Activated CD8-positive, alpha-beta memory T cell treated with anti-CD3 and anti-CD28 coated beads, Interleukin-2, amount 50 U/mL, for 24 hours (primary cell): ENCODE data around the gene TMEM52.

ENCODE experiments used
- DNase-seq: peaks from one replicate; pipeline ENCODE4 v3.0.0-alpha.2; 2020; ENCODE audit errors: extremely low read depth

The TMEM52 gene

GRCh38 chr1:1926886-1927660 is 8.0 kb upstream of the TMEM52 start:
- no peak for DNase-seq

- no peak for DNase-seq
Measured at GRCh38 chr1:1926346-1926811, 7.3 kb upstream of the TMEM52 start.

- no peak for DNase-seq
Measured at GRCh38 chr1:1925437-1926345, 6.6 kb upstream of the TMEM52 start.

- DNase-seq: no peak
Measured at GRCh38 chr1:1924849-1925248, 5.8 kb upstream of the TMEM52 start.

- DNase-seq: no peak
Measured at GRCh38 chr1:1924386-1924785, 5.3 kb upstream of the TMEM52 start.

GRCh38 chr1:1922956-1923833 is 4.1 kb upstream of the TMEM52 start:
- no peak for DNase-seq

- DNase-seq: no peak
Measured at GRCh38 chr1:1922702-1922955, 3.5 kb upstream of the TMEM52 start.

- no peak for DNase-seq
Measured at GRCh38 chr1:1921901-1922701, 3.0 kb upstream of the TMEM52 start.

- no peak for DNase-seq
Measured at GRCh38 chr1:1921459-1921862, 2.4 kb upstream of the TMEM52 start.

- no peak for DNase-seq
Measured at GRCh38 chr1:1920608-1921458, 1.8 kb upstream of the TMEM52 start.

GRCh38 chr1:1920057-1920607 is 1.1 kb upstream of the TMEM52 start:
- no peak for DNase-seq

- DNase-seq: peak; percentile 90
Measured at GRCh38 chr1:1919304-1920056, 401 bp upstream of the TMEM52 start.

GRCh38 chr1:1917995-1918900 is 831 bp downstream of the TMEM52 start:
- no peak for DNase-seq

GRCh38 chr1:1917304-1917976 is 1.6 kb downstream of the TMEM52 start:
- no peak for DNase-seq

- no peak for DNase-seq
Measured at GRCh38 chr1:1916851-1917251, 2.2 kb downstream of the TMEM52 start.

GRCh38 chr1:1915911-1916840 is 2.9 kb downstream of the TMEM52 start:
- no peak for DNase-seq
